Calu3 (cell line): ENCODE results near the gene ZFP36L2. TPM values are rescaled to one million over a fixed set of nuclear protein-coding genes. Genes with fewer than 3 reads are reported as not detected.

Experiments used
- BruUV-seq: library from RNA; stranded (reverse); fragments of 400-500 nt; replicated peaks from 2 replicates; lab custom pipeline; 2021; lab: Mats Ljungman, UMichigan
- CTCF ChIA-PET: fragments of 300-600 bp; sonication (Branson Sonifier 250); formaldehyde crosslinking; loops from one replicate; lab custom pipeline; 2022; ENCODE audit warnings: antibody characterized with exemption; lab: Charles Lee
- DNase-seq: peaks from one replicate; pipeline ENCODE4 v3.0.0; 2022
- H3K27ac Mint-ChIP-seq: one replicate; pipeline ENCODE4 v1.8.0; 2022; ENCODE audit warnings: mixed read lengths; ENCODE audit not compliant: unreplicated experiment
- H3K27me3 Mint-ChIP-seq: one replicate; pipeline ENCODE4 v1.8.0; 2022; ENCODE audit warnings: mixed read lengths; ENCODE audit not compliant: unreplicated experiment
- H3K36me3 Mint-ChIP-seq: one replicate; pipeline ENCODE4 v1.8.0; 2022; ENCODE audit warnings: mild to moderate bottlenecking, moderate library complexity, mixed read lengths; ENCODE audit not compliant: insufficient read depth, unreplicated experiment
- H3K4me1 Mint-ChIP-seq: one replicate; pipeline ENCODE4 v1.8.0; 2022; ENCODE audit warnings: mild to moderate bottlenecking, low read depth, mixed read lengths; ENCODE audit not compliant: unreplicated experiment
- H3K4me3 Mint-ChIP-seq: one replicate; pipeline ENCODE4 v1.8.0; 2022; ENCODE audit warnings: mild to moderate bottlenecking, low read depth, moderate library complexity, mixed read lengths; ENCODE audit not compliant: unreplicated experiment
- H3K9me3 Mint-ChIP-seq: one replicate; pipeline ENCODE4 v1.8.0; 2022; ENCODE audit warnings: low read depth, mixed read lengths; ENCODE audit not compliant: unreplicated experiment
- intact Hi-C: fragments of 100-400 bp; cut with micrococcal nuclease; formaldehyde crosslinking; loops from one replicate; pipeline ENCODE4 v1.10.0; 2022; ENCODE audit not compliant: unreplicated experiment
- total RNA-seq: library from RNA; stranded (reverse); gene quantifications from 2 replicates; pipeline ENCODE4 v1.2.3, GENCODE V29; 2022
- TF ChIP-seq, protein P1 (sequence below): fragments of 200-600 bp; IDR thresholded peaks from one replicate; pipeline ENCODE4 v1.8.0; 2022; ENCODE audit warnings: antibody characterized with exemption; ENCODE audit not compliant: unreplicated experiment

The ZFP36L2 gene
- total RNA-seq, 1 experiment from 2014 or later, result 90.7 TPM

DNA sequence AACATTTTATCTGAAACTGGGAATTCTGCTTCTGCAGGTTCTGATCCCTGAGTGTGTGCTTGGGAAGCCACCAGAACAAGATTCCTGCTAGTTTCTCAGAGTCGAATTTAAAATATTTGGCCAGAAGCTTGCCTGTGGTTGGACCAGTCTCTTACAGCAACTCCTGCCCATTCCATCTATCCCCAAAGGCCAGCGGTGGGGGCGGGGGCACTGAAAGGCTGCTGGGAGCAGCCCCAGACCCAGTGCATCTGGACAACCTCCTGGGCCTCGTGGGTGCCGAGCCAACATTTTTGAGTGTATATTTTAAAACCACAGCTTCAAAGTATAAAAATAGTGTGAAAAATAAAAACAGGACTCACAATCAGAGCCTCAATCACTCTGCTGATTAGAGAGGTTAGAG, 38.6 kb upstream of the ZFP36L2 start:
- H3K4me1 Mint-ChIP-seq, result no peaks in the 10 kb centered on the region
- no peaks in the 10 kb centered on the region for H3K27me3 Mint-ChIP-seq
- H3K9me3 Mint-ChIP-seq, result no peaks in the 10 kb centered on the region
- peaks cover 7% of the 10 kb centered on the region for H3K36me3 Mint-ChIP-seq
- BruUV-seq, result no TSS peak
- TF ChIP-seq, protein P1, sequence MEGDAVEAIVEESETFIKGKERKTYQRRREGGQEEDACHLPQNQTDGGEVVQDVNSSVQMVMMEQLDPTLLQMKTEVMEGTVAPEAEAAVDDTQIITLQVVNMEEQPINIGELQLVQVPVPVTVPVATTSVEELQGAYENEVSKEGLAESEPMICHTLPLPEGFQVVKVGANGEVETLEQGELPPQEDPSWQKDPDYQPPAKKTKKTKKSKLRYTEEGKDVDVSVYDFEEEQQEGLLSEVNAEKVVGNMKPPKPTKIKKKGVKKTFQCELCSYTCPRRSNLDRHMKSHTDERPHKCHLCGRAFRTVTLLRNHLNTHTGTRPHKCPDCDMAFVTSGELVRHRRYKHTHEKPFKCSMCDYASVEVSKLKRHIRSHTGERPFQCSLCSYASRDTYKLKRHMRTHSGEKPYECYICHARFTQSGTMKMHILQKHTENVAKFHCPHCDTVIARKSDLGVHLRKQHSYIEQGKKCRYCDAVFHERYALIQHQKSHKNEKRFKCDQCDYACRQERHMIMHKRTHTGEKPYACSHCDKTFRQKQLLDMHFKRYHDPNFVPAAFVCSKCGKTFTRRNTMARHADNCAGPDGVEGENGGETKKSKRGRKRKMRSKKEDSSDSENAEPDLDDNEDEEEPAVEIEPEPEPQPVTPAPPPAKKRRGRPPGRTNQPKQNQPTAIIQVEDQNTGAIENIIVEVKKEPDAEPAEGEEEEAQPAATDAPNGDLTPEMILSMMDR, result no peak
- DNase-seq, result no peak
- no peak overlapping the region for H3K27ac Mint-ChIP-seq
- no peak overlapping the region for H3K4me3 Mint-ChIP-seq
- intact Hi-C loops, result no loop called here
- CTCF ChIA-PET, result no interaction called here

DNA sequence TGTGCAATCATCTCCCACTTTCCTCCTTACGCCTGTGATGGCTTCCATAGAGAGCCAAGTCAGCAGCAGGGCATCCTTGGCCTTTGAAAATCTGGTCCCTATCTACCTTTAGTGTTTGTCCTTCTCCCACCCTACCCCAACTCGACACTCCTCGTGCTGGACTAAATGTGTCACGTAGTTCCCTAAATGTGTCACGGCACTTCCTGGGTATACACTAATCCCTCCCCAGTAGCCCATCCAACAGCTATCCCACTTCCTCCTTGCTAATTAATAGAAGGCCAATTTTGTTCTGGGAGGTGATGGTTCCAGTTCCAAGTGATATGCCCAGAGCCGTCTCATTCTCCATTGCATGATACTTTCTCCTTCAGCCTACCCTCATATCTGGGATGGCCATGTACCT, 36.5 kb upstream of the ZFP36L2 start:
- TF ChIP-seq, protein P1, result no peak
- no peak for DNase-seq
- intact Hi-C loops, result no loop called here
- Mint-ChIP-seq H3K27me3 (no peaks in the 10 kb centered on the region), H3K4me3 (no peak overlapping the region), H3K4me1 (no peaks in the 10 kb centered on the region), H3K36me3 (peaks cover 7% of the 10 kb centered on the region), H3K27ac (no peak overlapping the region), H3K9me3 (no peaks in the 10 kb centered on the region)
- no TSS peak for BruUV-seq
- CTCF ChIA-PET, result no interaction called here

- H3K27ac Mint-ChIP-seq, result no peak overlapping the region
- CTCF ChIA-PET, result no interaction called here
- no peaks in the 10 kb centered on the region for H3K9me3 Mint-ChIP-seq
- intact Hi-C loops, result no loop called here
- BruUV-seq, result no TSS peak
- no peaks in the 10 kb centered on the region for H3K4me1 Mint-ChIP-seq
- no peaks in the 10 kb centered on the region for H3K27me3 Mint-ChIP-seq
- peaks cover 7% of the 10 kb centered on the region for H3K36me3 Mint-ChIP-seq
- H3K4me3 Mint-ChIP-seq, result no peak overlapping the region
- TF ChIP-seq, protein P1, result no peak
- DNase-seq, result no peak
These were observed 35.8 kb upstream of the ZFP36L2 start for GRCh38 chr2:43262239-43262638.

DNA sequence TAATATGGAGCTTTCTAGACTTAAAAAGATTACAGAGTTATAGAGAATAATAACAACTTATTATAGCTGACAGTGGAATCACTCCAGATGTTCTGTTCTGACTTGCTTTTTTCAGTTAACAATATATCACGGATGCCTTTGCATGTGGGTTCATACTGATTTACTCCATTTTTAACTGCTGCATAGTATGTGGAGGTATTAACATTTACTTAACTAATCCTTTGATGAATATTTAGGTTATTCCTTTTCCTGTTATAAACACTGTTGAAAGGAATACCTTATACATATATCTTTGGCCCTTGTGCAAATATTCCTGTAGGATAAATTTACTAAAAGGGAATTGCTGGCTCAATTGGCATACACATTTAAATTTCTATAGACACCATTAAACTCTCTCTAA, 33.1 kb upstream of the ZFP36L2 start:
- Mint-ChIP-seq H3K4me3 (no peak overlapping the region), H3K27me3 (no peaks in the 10 kb centered on the region), H3K36me3 (no peaks in the 10 kb centered on the region), H3K27ac (no peak overlapping the region), H3K9me3 (no peaks in the 10 kb centered on the region), H3K4me1 (no peaks in the 10 kb centered on the region)
- CTCF ChIA-PET, result no interaction called here
- intact Hi-C loops, result no loop called here
- DNase-seq, result no peak
- TF ChIP-seq, protein P1, result no peak
- BruUV-seq, result no TSS peak
